HG03442 (cell line): ENCODE data around the gene CDHR2.

Source experiments
- ATAC-seq: cut with Tn5 transposase; IDR thresholded peaks from one replicate; pipeline ENCODE4 v1.9.1; 2021; ENCODE audit warnings: mild to moderate bottlenecking, moderate library complexity; ENCODE audit not compliant: unreplicated experiment

The CDHR2 gene

GRCh38 chr5:176630681-176631222 lies 81.6 kb downstream of the CDHR2 start:
- ATAC-seq, result no peak

GRCh38 chr5:176631383-176632200 lies 82.5 kb downstream of the CDHR2 start:
- ATAC-seq, result no peak

GRCh38 chr5:176632745-176633144 lies 83.6 kb downstream of the CDHR2 start:
- ATAC-seq, result no peak

GRCh38 chr5:176633598-176633997 lies 84.5 kb downstream of the CDHR2 start:
- ATAC-seq, result no peak

- ATAC-seq, result no peak
Measured at GRCh38 chr5:176636426-176636825, 87.3 kb downstream of the CDHR2 start.

GRCh38 chr5:176637556-176637955 lies 88.4 kb downstream of the CDHR2 start:
- no peak for ATAC-seq

- ATAC-seq, result no peak
Measured at GRCh38 chr5:176638437-176638836, 89.3 kb downstream of the CDHR2 start.

- ATAC-seq, result no peak
Measured at GRCh38 chr5:176639208-176639607, 90.1 kb downstream of the CDHR2 start.

- no peak for ATAC-seq
Measured at GRCh38 chr5:176639981-176640380, 90.8 kb downstream of the CDHR2 start.

GRCh38 chr5:176640616-176641015 lies 91.5 kb downstream of the CDHR2 start:
- ATAC-seq, result no peak

- ATAC-seq, result no peak
Measured at GRCh38 chr5:176642675-176643490, 93.7 kb downstream of the CDHR2 start.

GRCh38 chr5:176643491-176644219 lies 94.5 kb downstream of the CDHR2 start:
- ATAC-seq, result no peak

- ATAC-seq, result no peak
Measured at GRCh38 chr5:176644294-176644693, 95.2 kb downstream of the CDHR2 start.

GRCh38 chr5:176644878-176645670 lies 95.9 kb downstream of the CDHR2 start:
- ATAC-seq, result no peak
